Adipocyte (in vitro differentiated cells): ENCODE measurements around the gene DOCK1.

Experiments
- DNase-seq: peaks from one replicate; pipeline ENCODE4 v3.0.0-alpha.2; 2015; ENCODE audit warnings: low read depth
- H3K27me3 ChIP-seq: replicated peaks from 2 replicates; pipeline ENCODE4 v1.7.0; 2013; ENCODE audit warnings: mild to moderate bottlenecking, low read length, moderate library complexity; ENCODE audit not compliant: control insufficient read depth, insufficient read depth
- H3K36me3 ChIP-seq: 2 replicates; pipeline ENCODE4 v1.7.0; 2013; ENCODE audit warnings: low read length, mild to moderate bottlenecking, moderate library complexity; ENCODE audit not compliant: control insufficient read depth, insufficient read depth, severe bottlenecking
- H3K4me1 ChIP-seq: 2 replicates; pipeline ENCODE4 v1.7.0; 2013; ENCODE audit warnings: mild to moderate bottlenecking, low read length, moderate library complexity; ENCODE audit not compliant: control insufficient read depth, insufficient read depth
- H3K4me3 ChIP-seq: 2 replicates; pipeline ENCODE4 v1.7.0; 2013; ENCODE audit warnings: mild to moderate bottlenecking, low read length, moderate library complexity
- H3K9ac ChIP-seq: 2 replicates; pipeline ENCODE4 v1.7.0; 2013; ENCODE audit warnings: mild to moderate bottlenecking, low read length, moderate library complexity
- H3K9me3 ChIP-seq: 2 replicates; pipeline ENCODE4 v1.7.0; 2013; ENCODE audit warnings: mild to moderate bottlenecking, low read length, moderate library complexity; ENCODE audit not compliant: control insufficient read depth

Gene DOCK1

DNA sequence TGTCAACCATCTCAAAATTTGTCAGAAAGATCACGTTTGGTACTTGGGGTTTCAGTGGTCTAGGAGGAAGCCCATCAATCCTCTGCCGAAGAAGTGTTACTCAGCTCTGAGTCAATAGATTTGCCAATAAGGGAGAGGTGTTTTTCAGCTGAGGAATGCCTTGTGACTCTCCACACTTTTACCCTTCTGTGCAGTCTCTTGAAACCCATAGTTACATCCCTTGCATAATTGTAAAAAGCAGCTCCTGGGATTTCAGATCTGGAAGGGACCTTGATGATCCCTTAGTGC lies 243.6 kb downstream of the DOCK1 start:
- Histone ChIP-seq H3K36me3 (no peaks in the 10 kb centered on the region), H3K4me1 (peaks cover 25% of the 10 kb centered on the region), H3K4me3 (peak overlapping the region; percentile 46), H3K9ac (peak overlapping the region; percentile 70), H3K9me3 (no peaks in the 10 kb centered on the region), H3K27me3 (no peaks in the 10 kb centered on the region)
- DNase-seq: peak; percentile 68

GRCh38 chr10:127149501-127150081 lies 244.4 kb downstream of the DOCK1 start:
- Histone ChIP-seq H3K4me1 (peaks cover 25% of the 10 kb centered on the region), H3K9me3 (no peaks in the 10 kb centered on the region), H3K9ac (no peak overlapping the region), H3K4me3 (peak overlapping the region; percentile 46), H3K27me3 (no peaks in the 10 kb centered on the region), H3K36me3 (no peaks in the 10 kb centered on the region)
- DNase-seq: peak; percentile 27

GRCh38 chr10:127150136-127150535 lies 244.9 kb downstream of the DOCK1 start:
- Histone ChIP-seq H3K27me3 (no peaks in the 10 kb centered on the region), H3K4me1 (peaks cover 25% of the 10 kb centered on the region), H3K36me3 (no peaks in the 10 kb centered on the region), H3K9me3 (no peaks in the 10 kb centered on the region), H3K4me3 (no peak overlapping the region), H3K9ac (no peak overlapping the region)
- peak; percentile 21 for DNase-seq

DNA sequence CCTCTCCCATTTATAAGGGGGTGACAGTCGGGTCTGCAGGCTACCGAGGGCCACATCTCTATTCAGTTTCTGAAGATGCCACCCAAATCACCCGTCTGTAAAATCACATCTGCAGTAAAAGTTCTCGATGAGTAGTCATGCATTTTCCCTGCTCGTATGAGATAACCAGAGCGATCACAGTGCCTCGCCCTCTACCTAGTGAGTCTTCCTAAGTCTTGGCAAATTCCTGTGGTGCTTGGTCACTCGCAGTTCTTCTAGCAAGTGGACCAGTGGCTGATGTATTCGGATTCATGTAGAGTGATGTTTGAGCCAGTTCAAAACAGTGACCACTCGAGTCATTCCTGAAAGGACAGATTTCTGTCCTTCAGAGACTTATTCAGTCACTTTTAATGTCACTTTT lies 246.3 kb downstream of the DOCK1 start:
- no peak overlapping the region for H3K9ac ChIP-seq
- H3K4me3 ChIP-seq: no peak overlapping the region
- peaks cover 26% of the 10 kb centered on the region for H3K4me1 ChIP-seq
- H3K36me3 ChIP-seq: no peaks in the 10 kb centered on the region
- no peaks in the 10 kb centered on the region for H3K9me3 ChIP-seq
- no peaks in the 10 kb centered on the region for H3K27me3 ChIP-seq
- no peak for DNase-seq

GRCh38 chr10:127151981-127152699 lies 246.9 kb downstream of the DOCK1 start:
- H3K27me3 ChIP-seq: no peaks in the 10 kb centered on the region
- H3K9me3 ChIP-seq: no peaks in the 10 kb centered on the region
- no peak overlapping the region for H3K9ac ChIP-seq
- H3K4me1 ChIP-seq: peaks cover 26% of the 10 kb centered on the region
- H3K4me3 ChIP-seq: no peak overlapping the region
- H3K36me3 ChIP-seq: no peaks in the 10 kb centered on the region
- no peak for DNase-seq

- no peaks in the 10 kb centered on the region for H3K9me3 ChIP-seq
- H3K9ac ChIP-seq: no peak overlapping the region
- H3K27me3 ChIP-seq: no peaks in the 10 kb centered on the region
- DNase-seq: peak; percentile 42
- no peak overlapping the region for H3K4me3 ChIP-seq
- H3K4me1 ChIP-seq: peaks cover 31% of the 10 kb centered on the region
- no peaks in the 10 kb centered on the region for H3K36me3 ChIP-seq
These were observed 248.0 kb downstream of the DOCK1 start for GRCh38 chr10:127153181-127153580.

GRCh38 chr10:127154831-127155620 lies 249.8 kb downstream of the DOCK1 start:
- H3K9ac ChIP-seq: no peak overlapping the region
- no peaks in the 10 kb centered on the region for H3K36me3 ChIP-seq
- H3K9me3 ChIP-seq: no peaks in the 10 kb centered on the region
- H3K27me3 ChIP-seq: no peaks in the 10 kb centered on the region
- H3K4me3 ChIP-seq: no peak overlapping the region
- no peak for DNase-seq
- peaks cover 16% of the 10 kb centered on the region for H3K4me1 ChIP-seq

DNA sequence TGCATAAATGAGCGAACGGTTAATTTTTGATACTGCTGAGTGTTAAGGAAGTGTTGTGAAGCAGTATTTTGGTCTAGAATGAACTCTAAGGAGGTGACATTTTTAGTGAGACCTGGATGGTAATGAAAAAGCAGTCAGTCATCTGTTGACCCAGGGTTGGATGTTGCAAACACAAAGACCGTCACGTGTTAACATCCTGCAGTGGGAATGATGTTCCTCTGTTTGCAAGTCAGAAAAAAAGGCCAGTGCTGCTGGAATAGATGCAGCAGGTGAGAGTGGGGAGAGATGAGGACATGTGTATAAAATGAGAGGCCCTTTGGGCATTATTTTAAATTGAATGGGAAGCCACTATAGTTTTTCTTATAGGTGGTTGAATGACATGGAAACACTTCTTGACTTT lies 251.9 kb downstream of the DOCK1 start:
- DNase-seq: no peak

GRCh38 chr10:127157506-127158200 lies 252.4 kb downstream of the DOCK1 start:
- Histone ChIP-seq H3K27me3 (no peaks in the 10 kb centered on the region), H3K9ac (no peak overlapping the region), H3K36me3 (no peaks in the 10 kb centered on the region), H3K4me3 (no peak overlapping the region), H3K9me3 (no peaks in the 10 kb centered on the region), H3K4me1 (peaks cover 15% of the 10 kb centered on the region)
- DNase-seq: no peak

More for the DNA sequence above, 251.9 kb downstream of the DOCK1 start:
- Histone ChIP-seq H3K27me3 (no peaks in the 10 kb centered on the region), H3K4me3 (no peak overlapping the region), H3K36me3 (no peaks in the 10 kb centered on the region), H3K4me1 (peaks cover 15% of the 10 kb centered on the region), H3K9ac (no peak overlapping the region), H3K9me3 (no peaks in the 10 kb centered on the region)

- no peak overlapping the region for H3K4me3 ChIP-seq
- no peaks in the 10 kb centered on the region for H3K27me3 ChIP-seq
- DNase-seq: peak; percentile 7
- H3K9me3 ChIP-seq: no peaks in the 10 kb centered on the region
- H3K36me3 ChIP-seq: no peaks in the 10 kb centered on the region
- H3K4me1 ChIP-seq: peaks cover 15% of the 10 kb centered on the region
- no peak overlapping the region for H3K9ac ChIP-seq
These were observed 253.4 kb downstream of the DOCK1 start for GRCh38 chr10:127158662-127159061.

DNA sequence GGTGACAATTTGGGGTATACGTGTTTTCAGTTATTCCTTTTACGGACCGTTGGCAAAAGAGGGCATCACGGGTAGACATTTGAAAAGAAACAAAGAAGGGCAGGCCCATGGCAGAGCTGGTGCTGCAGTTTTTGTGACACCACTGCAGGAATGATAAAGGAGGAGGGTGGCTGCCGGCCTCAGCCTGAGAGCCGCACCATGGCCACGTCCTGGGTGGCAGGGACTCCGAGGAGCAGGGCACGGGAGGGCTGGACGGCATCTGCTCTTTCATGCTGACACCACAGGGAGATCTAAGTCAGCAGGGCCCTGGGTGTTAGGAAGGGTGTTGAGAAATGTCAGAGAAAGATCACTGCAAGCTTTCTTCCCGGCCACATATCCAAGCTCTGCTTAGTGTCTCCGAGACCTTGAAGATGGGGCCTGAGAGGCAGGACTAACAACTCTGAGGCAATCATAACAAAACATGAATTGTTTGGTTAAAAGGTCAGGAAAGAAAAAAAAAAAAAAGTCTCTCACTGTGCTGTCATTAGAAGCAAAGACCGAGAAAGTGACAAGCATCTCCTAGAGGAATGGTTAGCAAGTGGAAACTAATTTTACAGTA lies 254.5 kb downstream of the DOCK1 start:
- no peaks in the 10 kb centered on the region for H3K27me3 ChIP-seq
- H3K4me3 ChIP-seq: no peak overlapping the region
- peaks cover 14% of the 10 kb centered on the region for H3K4me1 ChIP-seq
- H3K36me3 ChIP-seq: no peaks in the 10 kb centered on the region
- no peak for DNase-seq
- H3K9ac ChIP-seq: no peak overlapping the region
- H3K9me3 ChIP-seq: no peaks in the 10 kb centered on the region
